DMS114 treated with DMSO at 0.1 percent for 48 hours (cell line): ENCODE measurements around the gene NAGPA.

Source experiments
- DNase-seq: peaks from one replicate; lab custom pipeline; 2025; ENCODE audit not compliant: unreplicated experiment; lab: John Stamatoyannopoulos, UW

NAGPA gene

DNA sequence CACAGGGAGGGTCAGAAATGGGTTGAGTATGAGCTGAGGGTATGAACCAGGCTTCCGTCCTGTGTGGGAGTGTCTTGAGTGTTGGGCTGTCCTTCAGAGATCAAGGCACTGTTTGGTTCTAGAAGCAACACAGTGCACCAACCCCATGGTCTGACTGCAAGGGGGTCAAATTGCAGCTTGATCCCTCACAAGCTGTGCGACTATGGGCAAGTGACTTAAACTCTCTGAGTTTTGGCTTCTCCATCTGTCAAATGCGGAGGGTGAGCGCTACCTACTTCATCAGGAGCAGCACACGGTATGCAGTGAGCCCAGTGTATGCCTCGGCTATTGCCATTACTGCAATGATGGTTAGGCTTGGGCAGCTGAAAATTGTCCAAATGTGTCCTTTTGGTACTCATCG, 54.6 kb downstream of the NAGPA start:
- DNase-seq = no peak

GRCh38 chr16:4976611-4977145, 57.1 kb downstream of the NAGPA start:
- DNase-seq = no peak

DNA sequence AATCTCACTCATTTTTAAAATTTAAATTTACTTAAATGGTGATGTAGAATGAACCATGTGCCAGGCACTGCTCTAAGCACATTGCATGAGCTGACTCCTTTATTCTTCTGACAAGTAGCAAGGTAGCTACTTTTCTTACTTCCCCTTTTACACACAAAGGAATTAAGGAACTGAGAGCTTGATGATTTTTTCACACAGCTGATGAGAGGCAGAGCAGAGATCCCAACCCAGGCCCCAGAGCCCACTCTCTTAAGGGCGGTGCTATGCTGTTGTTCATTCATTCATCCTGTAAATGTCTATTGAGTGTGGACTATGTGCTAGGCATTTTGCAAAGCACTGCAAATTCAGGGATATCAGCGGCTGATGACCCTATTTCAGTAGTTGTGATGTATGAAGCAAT, 57.7 kb downstream of the NAGPA start:
- no peak for DNase-seq
